OCI-LY1 (cell line): ENCODE measurements around the gene ARHGAP24.

Experiments used
- H2AFZ ChIP-seq: fragments of 200-600 bp; sonication (generic), shearing (Covaris generic); 2 replicates; pipeline ENCODE4 v1.6.0; 2014; ENCODE audit warnings: antibody characterized with exemption, mild to moderate bottlenecking, low read length
- H3F3A ChIP-seq: fragments of 200-600 bp; sonication (generic), shearing (Covaris generic); 2 replicates; pipeline ENCODE4 v1.6.0; 2014; ENCODE audit warnings: mild to moderate bottlenecking, antibody characterized with exemption, low read length, moderate library complexity; ENCODE audit not compliant: insufficient read depth
- H3K27ac ChIP-seq: fragments of 200-600 bp; sonication (generic); 2 replicates; pipeline ENCODE4 v1.5.1; 2014; ENCODE audit warnings: low read length, mixed run types, mild to moderate bottlenecking, low read depth; ENCODE audit not compliant: poor library complexity, severe bottlenecking
- H3K27me3 ChIP-seq: fragments of 200-600 bp; sonication (generic); 2 replicates; pipeline ENCODE4 v1.6.0; 2014; ENCODE audit warnings: antibody characterized with exemption, mild to moderate bottlenecking, low read length, moderate library complexity; ENCODE audit not compliant: insufficient read depth
- H3K36me3 ChIP-seq: fragments of 200-600 bp; sonication (generic); 2 replicates; pipeline ENCODE4 v1.6.1; 2014; ENCODE audit warnings: mild to moderate bottlenecking, antibody characterized with exemption, low read length, moderate library complexity, mixed read lengths; ENCODE audit not compliant: insufficient read depth
- H3K4me1 ChIP-seq: fragments of 200-600 bp; sonication (generic); 2 replicates; pipeline ENCODE4 v1.5.1; 2014; ENCODE audit warnings: mild to moderate bottlenecking, low read length, moderate library complexity; ENCODE audit not compliant: insufficient read depth, severe bottlenecking
- H3K4me2 ChIP-seq: fragments of 200-600 bp; sonication (generic), shearing (Covaris generic); 2 replicates; pipeline ENCODE4 v1.6.1; 2014; ENCODE audit warnings: low read length
- H3K4me3 ChIP-seq: fragments of 200-600 bp; sonication (generic); 2 replicates; pipeline ENCODE4 v1.5.1; 2014; ENCODE audit warnings: low read length, low read depth, mild to moderate bottlenecking, mixed read lengths; ENCODE audit not compliant: poor library complexity, severe bottlenecking
- H3K79me2 ChIP-seq: fragments of 200-600 bp; shearing (Covaris generic); 2 replicates; pipeline ENCODE4 v1.6.1; 2016; ENCODE audit warnings: mixed run types, low read length, mixed read lengths; ENCODE audit not compliant: insufficient read depth
- H3K9ac ChIP-seq: fragments of 200-600 bp; sonication (generic), shearing (Covaris generic); 2 replicates; pipeline ENCODE4 v1.6.1; 2014; ENCODE audit warnings: mild to moderate bottlenecking, low read length, mixed read lengths
- H3K9me2 ChIP-seq: fragments of 200-600 bp; sonication (generic), shearing (Covaris generic); 2 replicates; pipeline ENCODE4 v1.6.1; 2014; ENCODE audit warnings: low read depth, mild to moderate bottlenecking, low read length, mixed read lengths
- H3K9me3 ChIP-seq: fragments of 200-600 bp; shearing (Covaris generic); 2 replicates; pipeline ENCODE4 v1.6.1; 2014; ENCODE audit warnings: low read length, mixed read lengths
- H4K20me1 ChIP-seq: fragments of 200-600 bp; sonication (generic), shearing (Covaris generic); 2 replicates; pipeline ENCODE4 v1.6.0; 2016; ENCODE audit warnings: mild to moderate bottlenecking, low read length; ENCODE audit not compliant: insufficient read depth
- CTCF ChIP-seq: fragments of 200-600 bp; sonication (generic), shearing (Covaris generic); IDR thresholded peaks from 2 replicates; pipeline ENCODE4 v1.5.1; 2017; ENCODE audit warnings: mild to moderate bottlenecking, antibody characterized with exemption, low read length, moderate library complexity, mixed read lengths
- EZH2 ChIP-seq: fragments of 200-600 bp; sonication (generic), shearing (Covaris generic); IDR thresholded peaks from 2 replicates; pipeline ENCODE4 v1.8.0; 2017; ENCODE audit warnings: borderline replicate concordance, mixed run types, mild to moderate bottlenecking, antibody characterized with exemption, low read length, moderate library complexity, mixed read lengths

Gene ARHGAP24

GRCh38 chr4:85956293-85956945 is 481.5 kb downstream of the ARHGAP24 start:
- Histone ChIP-seq H3K9ac (no peak overlapping the region), H3K9me3 (no peaks in the 10 kb centered on the region), H3K36me3 (peaks cover 36% of the 10 kb centered on the region), H3K9me2 (no peaks in the 10 kb centered on the region), H2AFZ (no peak overlapping the region), H3K27ac (no peak overlapping the region), H4K20me1 (no peaks in the 10 kb centered on the region), H3K4me1 (no peaks in the 10 kb centered on the region), H3F3A (no peaks in the 10 kb centered on the region), H3K79me2 (no peaks in the 10 kb centered on the region), H3K4me2 (no peak overlapping the region), H3K4me3 (no peak overlapping the region), H3K27me3 (no peaks in the 10 kb centered on the region)
- TF ChIP-seq CTCF (no peak), EZH2 (no peak)

GRCh38 chr4:85961887-85962286 is 486.9 kb downstream of the ARHGAP24 start:
- TF ChIP-seq CTCF (no peak), EZH2 (no peak)
- H3K4me3 ChIP-seq = no peak overlapping the region
- H3K4me1 ChIP-seq = peaks cover 10% of the 10 kb centered on the region
- H3K79me2 ChIP-seq = no peaks in the 10 kb centered on the region
- H3K9me2 ChIP-seq = no peaks in the 10 kb centered on the region
- H3K9ac ChIP-seq = no peak overlapping the region
- peaks cover 10% of the 10 kb centered on the region; the same call in 1 of the 2 replicates for H3K36me3 ChIP-seq
- no peaks in the 10 kb centered on the region for H3F3A ChIP-seq
- no peaks in the 10 kb centered on the region for H4K20me1 ChIP-seq
- no peak overlapping the region for H2AFZ ChIP-seq
- no peak overlapping the region for H3K4me2 ChIP-seq
- no peak overlapping the region for H3K27ac ChIP-seq
- H3K27me3 ChIP-seq = no peaks in the 10 kb centered on the region
- H3K9me3 ChIP-seq = no peaks in the 10 kb centered on the region

DNA sequence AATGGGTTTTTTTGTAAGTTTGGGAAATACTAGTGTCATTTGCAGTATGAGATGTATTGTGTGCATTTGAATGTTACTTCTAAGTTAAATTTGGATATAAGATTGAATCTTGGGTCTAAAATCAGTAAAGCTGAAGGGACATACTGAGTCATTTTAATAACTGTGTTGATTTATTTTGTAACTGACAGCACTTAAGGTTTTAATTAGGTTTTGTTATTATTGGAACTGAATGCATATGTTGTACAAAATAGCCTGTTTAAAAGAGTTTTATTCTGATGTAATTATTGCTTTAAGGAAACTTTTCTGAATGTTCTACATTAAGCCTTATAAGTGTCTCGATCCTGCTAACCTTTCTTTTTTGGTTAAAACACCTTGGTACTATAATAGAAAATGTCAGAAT is 488.3 kb downstream of the ARHGAP24 start:
- H3K27ac ChIP-seq = no peak overlapping the region
- H3K9ac ChIP-seq = no peak overlapping the region
- H4K20me1 ChIP-seq = no peaks in the 10 kb centered on the region
- no peaks in the 10 kb centered on the region for H3F3A ChIP-seq
- peaks cover 6% of the 10 kb centered on the region; the same call in 1 of the 2 replicates for H3K36me3 ChIP-seq
- H3K4me2 ChIP-seq = no peak overlapping the region
- no peaks in the 10 kb centered on the region for H3K9me3 ChIP-seq
- no peak overlapping the region for H2AFZ ChIP-seq
- H3K79me2 ChIP-seq = no peaks in the 10 kb centered on the region
- H3K27me3 ChIP-seq = no peaks in the 10 kb centered on the region
- peaks cover 24% of the 10 kb centered on the region for H3K4me1 ChIP-seq
- no peak overlapping the region for H3K4me3 ChIP-seq
- no peaks in the 10 kb centered on the region for H3K9me2 ChIP-seq
- TF ChIP-seq EZH2 (no peak), CTCF (no peak)
